G401 (cell line): ENCODE data around the gene PEAK1. TPM values are rescaled to one million over a fixed set of nuclear protein-coding genes. Genes with fewer than 3 reads are reported as not detected.
A peak's percentile ranks its signal among the peaks of the same experiment; 100 is the strongest.

Experiments
- DNase-seq: peaks from one replicate; pipeline ENCODE4 v3.0.0-alpha.2; 2015; ENCODE audit warnings: low spot score
- in situ Hi-C: cut with HindIII; loops from 2 replicates; pipeline ENCODE4 v1.10.0; 2016; ENCODE audit warnings: low sequenced_read_pairs, mixed read lengths
- total RNA-seq: library from RNA; depleted of rRNA; stranded (reverse); fragments of >200 nt; shearing (Covaris generic); gene quantifications from 2 replicates; pipeline ENCODE4 v1.2.3, GENCODE V29; 2014

Gene PEAK1
- total RNA-seq, 1 experiment from 2014 or later = 14.3 TPM

DNA sequence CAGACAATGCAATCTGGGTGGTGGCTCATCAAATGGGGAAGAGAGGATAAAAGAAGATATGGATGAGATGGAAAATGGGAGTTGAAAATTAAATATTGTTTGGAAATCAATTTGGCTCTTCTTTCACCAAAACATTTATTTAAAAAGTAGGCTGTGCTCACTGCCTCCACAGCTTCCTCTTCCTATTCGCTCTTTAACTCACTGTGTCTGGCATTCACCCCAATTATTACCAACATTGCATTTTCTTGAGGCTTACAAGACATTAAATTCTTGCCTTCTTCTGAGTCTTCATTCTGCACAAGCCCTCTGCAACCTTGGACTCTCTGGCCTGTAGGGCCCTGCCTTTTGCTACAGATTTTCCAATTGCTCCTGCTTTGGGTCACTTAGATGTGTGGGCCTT lies 296.1 kb downstream of the PEAK1 start:
- DNase-seq = no peak
- in situ Hi-C loops = no loop called here

DNA sequence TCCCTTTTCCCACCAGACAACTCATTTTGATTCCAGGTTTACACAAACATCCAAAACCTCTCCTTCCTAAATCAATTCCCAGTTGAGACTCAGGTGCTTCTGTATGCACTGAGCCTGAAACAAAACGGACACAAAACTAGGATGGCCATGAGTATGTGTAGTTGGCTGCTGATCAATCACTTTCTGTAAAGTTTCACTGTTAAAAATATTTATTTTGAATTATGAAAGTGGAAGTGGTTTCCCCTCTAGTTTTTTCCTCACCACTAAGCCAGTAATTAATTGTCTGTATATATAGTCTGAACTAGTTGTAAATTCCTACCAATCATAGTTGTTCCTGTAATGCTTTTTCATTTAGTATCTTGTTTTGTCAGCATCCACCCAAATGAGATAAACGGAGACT lies 297.3 kb downstream of the PEAK1 start:
- in situ Hi-C loops = no loop called here
- no peak for DNase-seq

DNA sequence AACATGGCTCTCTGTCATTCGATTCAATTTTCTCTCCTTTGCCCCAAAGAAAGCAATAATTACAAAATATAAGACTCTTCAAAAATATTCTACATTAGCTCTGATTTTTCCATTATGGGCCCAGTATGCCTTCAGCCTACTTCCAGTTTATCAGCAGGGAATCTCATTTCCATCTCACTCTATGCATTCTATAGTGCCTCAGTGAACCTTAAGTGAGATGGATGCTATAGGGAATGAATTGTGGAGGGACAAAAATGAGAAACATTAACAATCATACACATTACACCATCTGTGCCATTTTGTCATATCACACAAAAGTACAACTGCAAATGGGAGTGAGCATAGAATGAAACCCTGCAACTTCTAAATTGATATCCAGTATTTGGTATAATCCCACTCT lies 298.3 kb downstream of the PEAK1 start:
- in situ Hi-C loops = no loop called here
- no peak for DNase-seq

GRCh38 chr15:77120576-77120975 lies 299.3 kb downstream of the PEAK1 start:
- in situ Hi-C loops = no loop called here
- DNase-seq = no peak

DNA sequence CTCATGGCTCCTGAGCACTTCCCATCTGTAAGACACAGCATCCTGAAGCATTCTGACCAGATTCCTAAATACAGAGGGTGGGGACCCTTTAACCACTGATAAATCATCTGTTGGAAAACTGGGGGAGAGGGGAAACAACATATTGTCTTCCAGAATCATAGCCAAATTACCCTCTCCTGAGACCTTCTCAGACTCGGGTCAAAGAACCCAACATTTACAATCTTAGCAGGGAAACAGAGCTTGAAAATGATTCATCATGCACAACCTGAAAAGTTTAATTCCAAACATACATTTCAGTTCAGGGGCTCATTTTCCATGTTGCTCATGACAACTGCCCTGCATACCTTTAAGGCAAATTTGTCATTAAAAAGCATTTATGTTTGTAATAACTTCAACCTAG lies 300.5 kb downstream of the PEAK1 start:
- peak; percentile 5 for DNase-seq
- in situ Hi-C loops = no loop called here

- in situ Hi-C loops = no loop called here
- DNase-seq = peak; percentile 86
Measured at GRCh38 chr15:77118882-77119321, 301.0 kb downstream of the PEAK1 start.

GRCh38 chr15:77115179-77115578 lies 304.7 kb downstream of the PEAK1 start:
- in situ Hi-C loops = no loop called here

DNA sequence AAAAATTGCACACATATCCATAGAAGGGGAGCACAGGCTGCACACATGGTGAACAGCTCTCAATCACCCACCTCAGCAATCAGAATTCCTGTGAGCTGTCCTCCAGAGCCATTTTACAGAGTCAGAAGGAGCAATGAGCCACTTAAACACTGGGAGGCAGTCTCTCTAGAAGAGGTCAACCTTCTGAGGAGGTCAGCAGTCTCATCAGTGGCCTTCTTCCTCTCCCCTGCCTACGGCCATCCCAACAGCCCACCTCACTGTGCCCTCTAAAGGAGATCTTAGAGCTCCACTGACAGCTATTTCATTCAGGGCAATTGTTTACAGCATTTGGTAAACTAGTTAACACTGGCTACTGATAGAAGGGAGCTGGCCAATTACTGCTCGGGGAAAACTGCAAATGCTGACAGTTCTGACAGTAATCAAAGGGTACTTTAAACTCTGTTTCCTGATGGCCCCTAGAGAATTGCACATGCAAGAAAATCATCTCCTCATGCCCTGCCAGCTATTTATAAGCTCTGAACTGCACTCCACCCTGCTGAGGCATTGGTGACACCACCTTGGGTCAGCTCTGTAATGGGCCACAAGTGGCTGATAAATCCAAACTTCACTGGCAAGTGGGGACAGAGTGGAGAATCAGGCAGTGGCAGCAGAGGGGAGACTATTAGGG lies 306.9 kb downstream of the PEAK1 start:
- DNase-seq = no peak
- in situ Hi-C loops = no loop called here

More at GRCh38 chr15:77115179-77115578, 304.7 kb downstream of the PEAK1 start:
- DNase-seq = no peak

- DNase-seq = no peak
- in situ Hi-C loops = no loop called here
Measured at GRCh38 chr15:77111789-77112188, 308.1 kb downstream of the PEAK1 start.

DNA sequence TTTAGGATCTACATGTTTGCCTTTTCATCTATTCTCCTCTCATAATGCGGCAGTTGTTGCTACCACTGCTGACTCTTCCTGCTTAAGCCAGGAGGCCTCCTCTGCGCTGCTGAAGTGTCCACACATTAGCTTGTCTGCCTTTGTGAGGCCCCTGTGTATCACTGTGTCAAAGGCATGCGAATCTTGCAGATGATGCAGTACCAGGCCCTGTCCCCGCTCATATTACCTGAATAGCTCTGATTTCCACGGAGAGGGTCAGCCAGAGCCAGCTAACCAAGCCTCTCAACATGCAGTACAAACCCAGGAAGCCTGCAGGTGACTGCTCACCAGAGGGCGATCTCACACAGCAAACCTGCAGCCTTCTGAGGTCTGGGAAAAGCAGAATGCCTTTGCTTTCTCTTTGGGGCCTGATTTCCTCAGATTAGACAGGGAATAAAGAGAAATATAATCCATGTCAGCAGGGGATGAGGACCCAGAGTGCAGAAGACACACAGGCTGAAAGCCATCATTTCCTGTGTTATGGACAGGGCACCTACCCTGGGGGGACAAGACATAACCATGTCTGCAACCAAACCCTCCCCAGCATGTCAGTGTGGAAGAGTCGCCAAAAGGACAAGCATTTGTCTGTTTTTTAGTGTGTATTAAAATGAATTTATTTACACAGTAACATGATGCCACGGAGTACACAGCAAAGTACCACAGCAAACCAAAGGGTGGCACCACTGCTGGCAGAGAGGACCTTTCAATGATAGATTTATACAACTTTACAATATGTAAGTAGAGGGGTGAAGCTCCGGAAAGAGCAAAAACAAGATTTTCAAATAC lies 312.2 kb downstream of the PEAK1 start:
- DNase-seq = peak; percentile 80
- in situ Hi-C loops = no loop called here

GRCh38 chr15:77107068-77107467 lies 312.8 kb downstream of the PEAK1 start:
- in situ Hi-C loops = no loop called here

DNA sequence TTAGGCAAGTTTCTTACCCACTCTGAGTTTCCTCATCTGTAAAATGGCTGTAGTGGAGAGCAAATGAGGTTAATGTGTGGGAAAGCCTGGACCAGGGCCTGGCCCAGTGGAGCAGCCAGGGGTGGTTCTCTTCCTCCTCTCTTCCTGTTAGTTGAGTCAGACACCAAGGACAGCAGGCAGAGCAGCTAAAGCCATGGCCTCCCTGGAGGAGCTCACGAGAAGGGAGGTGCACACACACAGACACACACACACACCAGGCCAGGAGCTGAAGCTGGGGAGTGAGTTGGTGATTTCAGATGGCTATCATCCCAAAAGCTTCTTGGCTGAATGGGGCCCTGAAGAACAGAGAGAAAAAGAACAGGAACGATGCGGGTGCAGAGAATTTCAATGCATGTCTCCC lies 315.7 kb downstream of the PEAK1 start:
- in situ Hi-C loops = no loop called here
- DNase-seq = no peak

More at GRCh38 chr15:77107068-77107467, 312.8 kb downstream of the PEAK1 start:
- DNase-seq = no peak

- in situ Hi-C loops = no loop called here
- no peak for DNase-seq
Measured at GRCh38 chr15:77099741-77100463, 320.0 kb downstream of the PEAK1 start.

DNA sequence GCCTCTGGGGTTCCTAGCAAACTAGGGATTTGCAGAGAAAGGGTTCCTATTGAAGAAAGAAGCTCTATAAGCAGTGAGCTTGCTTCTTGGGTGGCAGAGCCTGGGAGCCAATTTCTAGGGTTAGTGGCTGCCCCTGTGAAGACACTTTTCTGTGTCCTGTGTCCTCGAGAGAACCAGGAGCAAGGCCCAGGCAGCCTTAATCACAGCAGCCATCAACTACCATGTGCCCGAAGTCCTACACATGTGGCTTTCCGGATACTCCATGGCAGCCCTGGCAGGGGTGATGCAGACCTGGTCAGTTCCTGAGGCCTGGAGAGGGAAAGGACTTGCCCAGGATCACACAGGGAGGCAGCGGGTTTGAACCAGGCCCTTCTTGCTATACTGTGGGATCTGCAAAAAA lies 321.3 kb downstream of the PEAK1 start:
- in situ Hi-C loops = no loop called here
- DNase-seq = no peak

- no peak for DNase-seq
- in situ Hi-C loops = no loop called here
Measured at GRCh38 chr15:77097921-77098320, 322.0 kb downstream of the PEAK1 start.

- in situ Hi-C loops = no loop called here
- no peak for DNase-seq
Measured at GRCh38 chr15:77097248-77097721, 322.6 kb downstream of the PEAK1 start.

DNA sequence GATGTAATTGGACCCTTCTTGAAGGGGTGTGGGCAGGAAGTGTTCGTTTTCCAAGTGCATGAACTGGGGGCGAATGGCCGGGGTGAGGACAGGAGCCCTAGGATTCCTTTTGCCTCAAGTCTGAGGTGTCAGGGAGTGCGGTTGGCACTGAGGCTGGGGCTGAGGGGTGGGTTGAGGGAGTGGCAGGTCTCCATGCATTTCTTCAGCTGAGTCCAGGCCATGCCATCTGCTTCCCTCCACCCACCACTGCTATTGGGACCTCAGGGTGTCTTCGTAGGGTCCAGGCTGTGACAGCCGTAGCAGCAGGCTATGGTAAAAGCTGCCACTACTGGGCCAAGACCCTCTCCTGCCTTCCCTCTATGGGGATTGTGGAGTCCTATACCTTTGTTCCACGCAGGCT lies 323.4 kb downstream of the PEAK1 start:
- no peak for DNase-seq

GRCh38 chr15:77096138-77096537 lies 323.8 kb downstream of the PEAK1 start:
- in situ Hi-C loops = no loop called here
- DNase-seq = no peak

More for the DNA sequence above, 323.4 kb downstream of the PEAK1 start:
- in situ Hi-C loops = no loop called here

- no peak for DNase-seq
- in situ Hi-C loops = no loop called here
Measured at GRCh38 chr15:77094397-77095030, 325.4 kb downstream of the PEAK1 start.
